NCI-H2081 (cell line): ENCODE results near the gene CCDC9B.

Source experiments
- DNase-seq, 2 experiments: peaks; one replicate each; lab custom pipeline; 2025; lab: John Stamatoyannopoulos, UW

The CCDC9B gene

DNA sequence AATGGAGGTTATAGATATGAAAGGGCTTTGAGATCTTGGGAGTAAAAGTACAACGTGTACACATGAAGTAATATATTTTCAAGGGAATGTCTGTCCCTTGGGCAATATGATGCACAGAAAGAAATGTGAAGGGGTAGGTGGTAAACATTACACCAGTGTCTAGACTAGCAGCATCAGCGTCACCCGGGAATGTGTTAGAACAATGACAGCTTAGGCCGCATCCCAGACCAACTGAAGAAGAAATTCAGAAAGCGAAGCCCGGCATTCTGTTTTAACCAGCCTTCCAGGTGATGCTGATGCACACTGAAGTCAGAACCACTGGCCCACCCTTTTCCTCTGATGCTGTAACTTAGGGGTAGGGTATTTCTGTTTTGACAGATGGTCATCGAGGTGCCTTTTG, 10.9 kb downstream of the CCDC9B start:
- DNase-seq: no peak

GRCh38 chr15:40328751-40329150, 12.0 kb downstream of the CCDC9B start:
- no peak for DNase-seq

DNA sequence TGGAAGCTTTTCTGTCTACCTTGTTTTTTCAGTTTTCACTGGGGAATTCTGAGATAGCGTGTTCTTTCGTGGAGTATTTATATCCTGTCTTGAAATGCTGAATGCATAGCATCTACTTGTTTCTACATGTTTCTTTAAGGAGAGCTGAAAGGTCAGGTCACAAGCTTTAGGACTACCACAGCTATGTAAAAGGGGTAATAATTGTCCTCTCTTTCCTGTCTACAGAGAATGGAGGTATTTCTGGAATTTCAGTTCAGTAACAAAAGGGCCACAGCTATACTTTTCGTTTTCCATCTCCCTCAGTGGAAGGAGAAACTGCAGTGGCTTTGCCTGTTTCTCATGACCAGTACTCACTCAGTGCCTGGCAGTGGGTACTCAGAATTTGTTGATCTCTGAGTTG, 12.6 kb downstream of the CCDC9B start:
- DNase-seq: no peak

DNA sequence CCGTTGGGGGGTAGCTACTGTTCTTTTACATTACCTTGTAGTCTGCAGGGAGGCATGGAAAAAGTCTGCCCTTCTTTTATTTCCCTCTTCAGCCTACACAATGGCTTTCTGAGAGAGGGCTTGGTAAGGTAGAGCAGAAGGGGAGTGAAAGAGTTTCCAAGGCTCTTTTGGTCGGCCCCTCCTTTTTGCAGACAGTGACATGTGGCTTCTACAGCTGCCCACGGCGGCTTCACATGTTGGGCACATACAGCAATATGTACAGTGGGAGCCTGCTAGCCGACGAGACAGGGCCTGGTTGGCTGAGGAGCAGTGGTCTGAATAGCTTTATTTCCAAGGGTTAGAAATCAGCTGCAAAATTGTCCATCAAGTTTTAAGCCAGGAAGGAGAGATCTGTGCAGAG, 13.3 kb downstream of the CCDC9B start:
- no peak for DNase-seq

DNA sequence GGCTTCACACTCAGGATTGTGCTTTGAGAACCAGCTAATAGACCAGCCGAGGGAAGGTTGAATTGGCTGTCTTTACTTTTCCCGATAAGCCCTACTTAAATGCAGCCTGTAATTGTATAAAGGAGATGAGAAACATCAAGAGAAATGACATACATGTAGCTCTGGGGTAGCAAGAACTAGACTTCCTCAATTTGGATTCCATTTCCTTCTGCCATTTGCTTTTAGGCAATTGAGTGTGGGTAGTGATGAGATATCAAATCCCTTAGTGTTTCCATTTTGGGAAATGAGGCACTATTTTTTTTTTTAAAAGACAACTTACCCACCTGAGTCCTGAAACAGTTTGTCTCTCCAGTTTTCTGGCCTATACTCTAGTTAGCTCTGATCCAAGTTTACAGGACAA, 15.0 kb downstream of the CCDC9B start:
- no peak for DNase-seq

- DNase-seq: no peak
Measured at GRCh38 chr15:40325188-40325587, 15.6 kb downstream of the CCDC9B start.

GRCh38 chr15:40323953-40324937, 16.5 kb downstream of the CCDC9B start:
- DNase-seq: no peak

GRCh38 chr15:40323239-40323952, 17.3 kb downstream of the CCDC9B start, which contains the start of gene INAFM2:
INAFM2 (plus strand) TSS chr15:40323692; CDS start chr15:40324056, 364 bp downstream.
- DNase-seq: peak; percentile 94 to 96

DNA sequence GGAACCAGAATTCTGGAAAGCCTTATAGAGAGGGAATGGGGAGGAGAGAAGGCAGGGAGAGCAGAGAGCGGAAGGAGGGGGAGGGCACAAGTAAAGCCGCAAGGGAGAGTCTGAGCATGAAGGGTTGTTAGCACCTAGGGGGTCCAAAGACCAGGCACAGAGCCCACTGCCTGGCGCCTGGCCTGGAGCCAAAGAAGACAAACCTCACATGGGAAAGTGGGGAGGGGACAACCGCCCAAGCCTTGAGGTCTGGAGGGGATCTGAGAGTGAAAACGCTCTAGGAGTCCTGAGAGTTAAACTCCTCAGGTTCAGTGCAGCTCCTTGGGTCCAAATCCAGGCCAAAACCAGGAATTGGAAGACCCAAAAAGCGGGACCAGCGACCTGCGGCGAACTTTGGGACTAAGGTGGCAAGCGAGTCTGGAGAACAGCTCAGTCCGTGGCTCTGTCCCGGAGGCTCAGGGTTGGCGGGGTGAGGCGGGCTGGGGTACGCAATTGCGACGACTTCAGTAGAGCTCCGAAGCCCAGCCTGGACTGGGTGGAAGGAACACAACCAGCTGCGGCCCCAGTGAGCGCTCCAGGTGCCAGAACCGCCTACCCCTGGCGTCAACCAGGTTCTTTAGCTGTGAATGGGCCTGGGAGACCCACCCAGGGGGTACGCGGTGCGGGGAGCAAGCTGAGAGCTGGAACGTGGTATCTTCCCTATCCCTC, 18.1 kb downstream of the CCDC9B start:
- DNase-seq: peak; percentile 39 to 43

DNA sequence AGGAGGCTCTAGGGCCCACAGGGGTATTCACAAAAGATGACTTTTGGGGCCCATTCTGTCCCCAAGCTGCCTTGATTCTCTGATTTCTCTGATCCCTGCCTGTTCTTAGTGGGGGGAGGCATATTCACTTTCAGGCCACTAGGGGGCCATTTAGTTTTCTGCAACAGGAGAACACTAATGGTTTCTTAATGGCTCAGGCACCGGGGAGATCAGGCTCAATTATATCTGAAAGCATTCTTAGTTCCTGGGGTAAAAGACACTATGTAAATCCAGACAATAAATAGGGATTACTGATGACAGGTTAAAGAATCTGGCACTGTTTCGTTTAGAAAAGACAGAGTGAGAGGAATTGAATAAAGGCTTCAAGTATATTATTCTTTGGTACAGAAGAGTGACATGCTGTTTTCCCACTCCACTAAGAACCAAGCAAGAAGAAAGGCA, 19.8 kb downstream of the CCDC9B start:
- DNase-seq: peak; percentile 78 to 80

DNA sequence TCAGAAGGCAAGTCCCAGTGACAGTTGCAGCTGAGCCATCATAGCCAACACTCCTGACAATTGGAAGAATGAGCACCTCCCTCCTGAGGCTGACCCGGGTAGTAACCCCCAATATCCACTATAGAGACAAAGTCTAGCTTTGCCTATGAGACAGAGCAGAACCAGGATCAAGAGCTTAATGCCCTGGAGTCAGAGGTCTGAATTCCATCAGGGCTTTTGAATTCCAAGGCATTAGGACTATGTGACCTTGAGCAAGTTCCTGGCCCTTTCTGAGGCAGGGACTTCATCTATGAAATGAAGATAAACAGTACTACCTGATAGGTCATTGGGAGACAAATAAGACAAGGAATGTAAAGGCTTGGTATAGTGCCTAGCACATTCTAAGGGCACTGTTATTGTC, 20.3 kb downstream of the CCDC9B start:
- DNase-seq: no peak

DNA sequence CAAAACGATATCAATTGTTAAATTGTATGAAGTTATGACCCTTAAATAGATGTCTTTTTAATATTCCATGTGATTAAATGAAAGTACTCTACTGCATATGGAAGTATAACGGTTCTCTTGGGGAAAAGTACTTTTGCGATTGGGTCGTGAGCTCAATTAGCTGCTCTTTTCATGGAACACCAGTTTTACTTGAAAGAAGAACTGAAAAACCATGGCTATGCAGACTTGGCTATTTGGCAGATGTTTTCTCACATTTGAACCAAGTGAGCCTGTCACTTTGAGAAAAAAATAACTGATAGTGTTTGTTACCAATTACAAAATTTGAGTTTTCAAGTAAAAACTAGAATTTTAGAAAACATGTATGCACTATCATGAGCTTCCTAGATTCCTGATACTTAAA, 23.2 kb downstream of the CCDC9B start:
- DNase-seq: no peak

- no peak for DNase-seq
Measured at GRCh38 chr15:40316931-40317330, 23.8 kb downstream of the CCDC9B start.

DNA sequence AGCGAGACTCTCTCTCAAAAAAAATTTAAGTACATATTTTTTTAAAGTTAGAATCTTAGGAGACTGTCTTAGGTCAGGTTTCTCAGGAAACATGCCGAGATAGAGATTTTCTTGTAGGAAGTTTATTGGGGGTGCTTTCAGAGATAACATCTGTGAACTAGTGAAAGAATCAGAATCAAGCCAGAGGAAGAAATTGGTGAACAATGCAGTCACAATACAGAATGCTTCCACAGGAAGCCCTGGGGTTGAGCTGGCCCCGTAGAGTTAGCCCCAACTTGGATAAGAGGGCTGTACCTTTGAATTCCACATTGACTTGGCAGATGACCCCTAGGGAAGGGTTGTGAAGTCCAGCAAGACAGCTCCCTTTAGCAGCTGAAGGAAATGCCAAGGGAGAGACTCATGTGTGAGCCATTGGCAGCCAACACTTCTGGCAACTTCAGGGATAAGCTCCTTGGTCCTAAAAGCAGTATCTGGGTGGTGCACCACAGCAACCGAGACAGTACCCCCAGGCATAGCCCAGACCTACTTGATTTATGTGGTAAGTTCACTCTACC, 25.9 kb downstream of the CCDC9B start:
- no peak for DNase-seq

- peak; percentile 73 to 76 for DNase-seq
Measured at GRCh38 chr15:40313531-40314398, 27.0 kb downstream of the CCDC9B start.

DNA sequence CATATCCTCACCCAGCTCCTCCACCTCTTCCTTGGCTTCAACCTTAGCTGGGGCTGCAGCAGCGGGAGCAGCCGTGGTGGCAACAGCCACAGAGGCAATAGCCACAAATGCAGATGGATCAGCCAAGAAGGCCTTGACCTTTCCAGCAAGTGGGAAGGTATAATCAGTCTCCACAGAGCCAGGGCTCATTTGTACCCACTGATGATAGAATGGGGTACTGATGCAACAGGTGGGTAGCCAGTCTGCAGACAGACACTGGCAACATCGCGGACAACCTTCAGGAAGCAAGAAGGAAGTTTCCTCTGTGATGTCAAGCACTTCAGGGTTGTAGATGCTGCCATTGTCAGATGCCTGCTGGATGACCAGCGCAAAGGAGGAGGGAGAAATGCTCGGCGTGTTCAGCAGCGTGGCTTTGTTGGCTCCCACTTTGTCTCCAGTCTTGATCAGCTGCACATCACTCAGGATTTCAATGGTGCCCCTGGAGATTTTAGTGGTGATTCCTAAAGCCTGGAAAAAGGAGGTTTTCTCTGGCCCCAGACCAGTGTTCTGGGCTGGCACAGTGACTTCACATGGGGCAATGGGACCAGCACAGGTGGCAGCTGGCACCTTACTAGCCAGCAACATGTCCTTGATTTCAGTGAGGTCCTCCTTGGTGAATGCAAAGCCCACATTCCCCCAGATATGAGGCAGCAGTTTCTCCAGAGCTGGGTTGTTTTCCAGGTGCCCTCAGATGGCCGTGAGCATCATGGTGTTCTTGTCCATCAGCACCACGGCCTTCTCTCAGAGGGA, 28.2 kb downstream of the CCDC9B start:
- DNase-seq: no peak

DNA sequence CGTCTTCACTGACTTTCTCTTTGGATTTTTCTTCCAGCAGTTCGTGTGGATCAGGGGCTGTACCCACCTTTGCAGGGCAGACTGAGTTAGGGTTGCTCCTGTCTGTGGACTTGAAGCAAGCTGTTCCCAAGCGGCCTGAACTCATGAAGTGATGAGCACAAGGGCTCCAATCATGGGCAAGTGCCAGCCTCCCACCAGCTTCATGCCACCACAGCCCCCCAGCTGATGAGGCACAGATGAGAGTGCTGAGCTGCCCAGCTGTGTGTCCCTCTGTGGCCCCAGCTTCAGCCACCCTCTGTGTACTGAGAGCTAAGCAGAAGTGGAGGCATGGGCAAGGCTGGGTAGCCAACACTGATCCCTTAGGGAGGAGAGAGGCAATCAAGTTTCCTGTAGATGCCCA, 29.7 kb downstream of the CCDC9B start:
- DNase-seq: no peak

GRCh38 chr15:40310001-40310959, 30.5 kb downstream of the CCDC9B start:
- DNase-seq: peak; percentile 25 to 30

- DNase-seq: no peak
Measured at GRCh38 chr15:40309344-40309862, 31.3 kb downstream of the CCDC9B start.
